ENCODE measurements around the gene SLC22A7.

The SLC22A7 gene

GRCh38 chr6:43269273-43270007 lies 28.6 kb upstream of the SLC22A7 start:
- TF ChIP-seq CTCF (IDR thresholded peaks at IDR 0.05), result no peak

- no peak for TF ChIP-seq CTCF (IDR thresholded peaks at IDR 0.05)
Measured at GRCh38 chr6:43271103-43271815, 26.8 kb upstream of the SLC22A7 start.

GRCh38 chr6:43271944-43272343 lies 26.1 kb upstream of the SLC22A7 start:
- TF ChIP-seq CTCF (IDR thresholded peaks at IDR 0.05), result no peak

GRCh38 chr6:43273707-43274106 lies 24.4 kb upstream of the SLC22A7 start:
- TF ChIP-seq CTCF (IDR thresholded peaks at IDR 0.05), result no peak

- no peak for TF ChIP-seq CTCF (IDR thresholded peaks at IDR 0.05)
Measured at GRCh38 chr6:43274127-43274915, 23.7 kb upstream of the SLC22A7 start.

GRCh38 chr6:43274916-43275597 lies 23.0 kb upstream of the SLC22A7 start:
- TF ChIP-seq CTCF (IDR thresholded peaks at IDR 0.05), result no peak
